K562 (cell line): ENCODE data around the gene TXNL4A. TPM values are rescaled to one million over a fixed set of nuclear protein-coding genes. Genes with fewer than 3 reads are reported as not detected.
A peak's percentile ranks its signal among the peaks of the same experiment; 100 is the strongest.

ENCODE experiments used
- ARID2 ChIP-seq: fragments of 450-650 bp; IDR thresholded peaks from 2 replicates; pipeline ENCODE4 v1.6.1; 2017; ENCODE audit warnings: antibody characterized with exemption, mild to moderate bottlenecking
- CREB1 ChIP-seq, 2 experiments: sonication (generic) in 1 of 2; formaldehyde crosslinking in 1 of 2; IDR thresholded peaks; 2 replicates each; pipeline versions ENCODE4 v1.6.1 to v1.8.0; 2012 to 2022; ENCODE audit warnings: inconsistent platforms in 1 of 2, mild to moderate bottlenecking in 1 of 2, missing genetic modification reagents in 1 of 2, moderate library complexity in 1 of 2
- EGR1 ChIP-seq: fragments of 450-650 bp; conservative IDR thresholded peaks from 2 replicates; pipeline ENCODE4 v1.6.1; 2017; ENCODE audit warnings: mild to moderate bottlenecking
- HNRNPL ChIP-seq: fragments of 200-400 bp; formaldehyde crosslinking; IDR thresholded peaks from 2 replicates; pipeline ENCODE4 v1.6.1; 2017; ENCODE audit warnings: low read depth, mild to moderate bottlenecking, low read length
- KDM1A ChIP-seq, 2 experiments: fragments of 450-650 bp; IDR thresholded peaks; 2 replicates each; pipeline ENCODE4 v1.6.1; 2016; ENCODE audit warnings: mild to moderate bottlenecking in 2 of 2
- POLR2A ChIP-seq: fragments of 450-650 bp; conservative IDR thresholded peaks from 2 replicates; pipeline ENCODE4 v1.6.1; 2016
- POLR2G ChIP-seq: fragments of 200-400 bp; formaldehyde crosslinking; IDR thresholded peaks from 2 replicates; pipeline ENCODE4 v1.6.1; 2017; ENCODE audit warnings: low read depth, mild to moderate bottlenecking, antibody characterized with exemption, low read length, moderate library complexity
- SAFB ChIP-seq: fragments of 200-400 bp; formaldehyde crosslinking; IDR thresholded peaks from 2 replicates; pipeline ENCODE4 v1.6.1; 2017; ENCODE audit warnings: low read depth, low read length, borderline replicate concordance
- TFAM ChIP-seq: fragments of 250-450 bp; sonication (Bioruptor Pico); conservative IDR thresholded peaks from 2 replicates; pipeline ENCODE4 v1.5.0; 2021; ENCODE audit warnings: mild to moderate bottlenecking, moderate library complexity
- ZNF146 ChIP-seq: IDR thresholded peaks from one replicate; pipeline ENCODE4 v1.6.1; 2018; ENCODE audit warnings: missing compliant biosample characterization; ENCODE audit not compliant: unreplicated experiment
- ZNF175 ChIP-seq: fragments of 200-800 bp; sonication (Bioruptor generic); IDR thresholded peaks from 2 replicates; pipeline ENCODE4 v1.6.1; 2016; ENCODE audit warnings: low read depth, mild to moderate bottlenecking, missing genetic modification characterization, missing compliant biosample characterization
- ZNF780A ChIP-seq: fragments of 250-450 bp; sonication (Bioruptor Pico); IDR thresholded peaks from 2 replicates; pipeline ENCODE4 v1.5.0; 2021; ENCODE audit warnings: mild to moderate bottlenecking
- polyA plus RNA-seq, 8 experiments: library from polyadenylated mRNA; depleted of rRNA in 4 of 8; stranded (reverse) in 5 of 8; unstranded in 3 of 8; fragments of >200 nt; fragmentation: Nextera tagmentation in 2 of 8; fragmentation: Illumina TruSeq in 1 of 8; extraction: Ambion mirVana in 2 of 8; extraction: Trizol in 1 of 8; gene quantifications; 2 replicates each; pipeline versions ENCODE4 v1.2.1 to v1.2.3, GENCODE V29; 2011 to 2014; ENCODE audit warnings: inconsistent platforms in 1 of 8, missing spikeins in 1 of 8
- total RNA-seq, 7 experiments: library from RNA; depleted of rRNA in 6 of 7; stranded (reverse); fragments of >200 nt in 6 of 7; fragmentation: Illumina TruSeq in 2 of 7; extraction: Trizol in 2 of 7; gene quantifications; 2 replicates each; pipeline versions ENCODE4 v1.2.1 to v1.2.3, GENCODE V29; 2011 to 2021; ENCODE audit warnings: low replicate concordance in 1 of 7
- TF ChIP-seq, protein P1 (sequence below): fragments of 450-650 bp; IDR thresholded peaks from 2 replicates; pipeline ENCODE4 v1.6.1; 2016; ENCODE audit warnings: mild to moderate bottlenecking, moderate library complexity

Gene TXNL4A
- total and polyA plus RNA-seq, 9 of the 15 experiments (the other 6 are each of a cell fraction or from before 2014, with no cell fraction given) = 27.0 to 132 (median 87.5) TPM

DNA sequence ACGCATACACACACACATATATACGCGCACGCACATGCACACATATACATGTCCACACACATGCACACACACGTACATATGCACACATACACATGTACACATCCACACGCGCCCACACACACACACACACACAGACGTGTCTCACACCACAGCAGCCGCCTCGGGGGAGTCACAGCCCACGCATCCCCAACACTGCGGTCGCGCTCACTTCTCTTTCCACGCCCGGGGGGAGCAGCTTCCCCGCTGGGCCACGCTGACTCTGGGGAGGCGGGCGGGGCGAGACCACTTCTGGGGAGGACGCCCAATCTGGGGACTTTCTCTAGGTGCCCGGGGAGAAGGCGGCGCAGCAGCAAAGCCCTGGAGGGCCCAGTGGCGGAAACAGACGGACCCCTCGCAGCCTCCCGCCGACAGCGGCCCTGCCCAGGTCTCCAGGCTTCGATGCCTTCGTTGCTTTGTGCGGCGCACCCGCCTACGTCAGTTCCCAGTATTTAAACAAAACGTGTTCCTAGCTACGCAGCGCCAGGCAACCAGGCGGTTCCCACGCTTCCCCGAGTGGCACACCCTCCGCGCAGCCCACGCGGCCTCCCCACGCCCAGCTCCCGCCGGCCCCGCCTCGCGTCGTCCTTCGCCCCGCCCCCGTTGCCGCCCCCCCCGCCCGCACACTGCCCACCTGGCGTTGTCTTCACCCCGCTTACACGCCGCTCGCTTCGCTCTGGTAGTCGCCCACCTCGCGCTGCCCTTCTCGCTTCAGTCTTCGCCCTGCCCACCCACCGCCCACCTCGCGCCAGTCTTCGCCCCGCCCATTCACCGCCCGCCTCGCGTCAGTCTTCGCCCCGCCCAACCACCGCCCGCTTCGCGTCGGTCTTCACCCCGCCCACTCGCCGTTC is 45.1 kb upstream of the TXNL4A start (continued):
- TF ChIP-seq ARID2 (peak; percentile 7; the same call in 1 of the 2 replicates), ZNF175 (CRISPR knock-in tag) (no peak), POLR2G (peak; percentile 64), SAFB (peak; percentile 76), EGR1 (peak; percentile 80), TFAM (CRISPR knock-in tag) (no peak), POLR2A (peak; percentile 52; the same call in 1 of the 2 replicates), ZNF146 (CRISPR knock-in tag) (no peak), CREB1 (IDR thresholded peaks at IDR 0.05) (peak; percentile 0; the same call in 1 of the 2 replicates), CREB1 (CRISPR knock-in tag; IDR thresholded peaks at IDR 0.05) (no peak), KDM1A (IDR thresholded peaks at IDR 0.05) (peak in 1 of 2 experiments; percentile 95; a peak in 2 of 4 replicates), HNRNPL (0 out of 2 replicates have a peak, but pooled peaks have one; percentile 51), ZNF780A (no peak)
- TF ChIP-seq, protein P1, sequence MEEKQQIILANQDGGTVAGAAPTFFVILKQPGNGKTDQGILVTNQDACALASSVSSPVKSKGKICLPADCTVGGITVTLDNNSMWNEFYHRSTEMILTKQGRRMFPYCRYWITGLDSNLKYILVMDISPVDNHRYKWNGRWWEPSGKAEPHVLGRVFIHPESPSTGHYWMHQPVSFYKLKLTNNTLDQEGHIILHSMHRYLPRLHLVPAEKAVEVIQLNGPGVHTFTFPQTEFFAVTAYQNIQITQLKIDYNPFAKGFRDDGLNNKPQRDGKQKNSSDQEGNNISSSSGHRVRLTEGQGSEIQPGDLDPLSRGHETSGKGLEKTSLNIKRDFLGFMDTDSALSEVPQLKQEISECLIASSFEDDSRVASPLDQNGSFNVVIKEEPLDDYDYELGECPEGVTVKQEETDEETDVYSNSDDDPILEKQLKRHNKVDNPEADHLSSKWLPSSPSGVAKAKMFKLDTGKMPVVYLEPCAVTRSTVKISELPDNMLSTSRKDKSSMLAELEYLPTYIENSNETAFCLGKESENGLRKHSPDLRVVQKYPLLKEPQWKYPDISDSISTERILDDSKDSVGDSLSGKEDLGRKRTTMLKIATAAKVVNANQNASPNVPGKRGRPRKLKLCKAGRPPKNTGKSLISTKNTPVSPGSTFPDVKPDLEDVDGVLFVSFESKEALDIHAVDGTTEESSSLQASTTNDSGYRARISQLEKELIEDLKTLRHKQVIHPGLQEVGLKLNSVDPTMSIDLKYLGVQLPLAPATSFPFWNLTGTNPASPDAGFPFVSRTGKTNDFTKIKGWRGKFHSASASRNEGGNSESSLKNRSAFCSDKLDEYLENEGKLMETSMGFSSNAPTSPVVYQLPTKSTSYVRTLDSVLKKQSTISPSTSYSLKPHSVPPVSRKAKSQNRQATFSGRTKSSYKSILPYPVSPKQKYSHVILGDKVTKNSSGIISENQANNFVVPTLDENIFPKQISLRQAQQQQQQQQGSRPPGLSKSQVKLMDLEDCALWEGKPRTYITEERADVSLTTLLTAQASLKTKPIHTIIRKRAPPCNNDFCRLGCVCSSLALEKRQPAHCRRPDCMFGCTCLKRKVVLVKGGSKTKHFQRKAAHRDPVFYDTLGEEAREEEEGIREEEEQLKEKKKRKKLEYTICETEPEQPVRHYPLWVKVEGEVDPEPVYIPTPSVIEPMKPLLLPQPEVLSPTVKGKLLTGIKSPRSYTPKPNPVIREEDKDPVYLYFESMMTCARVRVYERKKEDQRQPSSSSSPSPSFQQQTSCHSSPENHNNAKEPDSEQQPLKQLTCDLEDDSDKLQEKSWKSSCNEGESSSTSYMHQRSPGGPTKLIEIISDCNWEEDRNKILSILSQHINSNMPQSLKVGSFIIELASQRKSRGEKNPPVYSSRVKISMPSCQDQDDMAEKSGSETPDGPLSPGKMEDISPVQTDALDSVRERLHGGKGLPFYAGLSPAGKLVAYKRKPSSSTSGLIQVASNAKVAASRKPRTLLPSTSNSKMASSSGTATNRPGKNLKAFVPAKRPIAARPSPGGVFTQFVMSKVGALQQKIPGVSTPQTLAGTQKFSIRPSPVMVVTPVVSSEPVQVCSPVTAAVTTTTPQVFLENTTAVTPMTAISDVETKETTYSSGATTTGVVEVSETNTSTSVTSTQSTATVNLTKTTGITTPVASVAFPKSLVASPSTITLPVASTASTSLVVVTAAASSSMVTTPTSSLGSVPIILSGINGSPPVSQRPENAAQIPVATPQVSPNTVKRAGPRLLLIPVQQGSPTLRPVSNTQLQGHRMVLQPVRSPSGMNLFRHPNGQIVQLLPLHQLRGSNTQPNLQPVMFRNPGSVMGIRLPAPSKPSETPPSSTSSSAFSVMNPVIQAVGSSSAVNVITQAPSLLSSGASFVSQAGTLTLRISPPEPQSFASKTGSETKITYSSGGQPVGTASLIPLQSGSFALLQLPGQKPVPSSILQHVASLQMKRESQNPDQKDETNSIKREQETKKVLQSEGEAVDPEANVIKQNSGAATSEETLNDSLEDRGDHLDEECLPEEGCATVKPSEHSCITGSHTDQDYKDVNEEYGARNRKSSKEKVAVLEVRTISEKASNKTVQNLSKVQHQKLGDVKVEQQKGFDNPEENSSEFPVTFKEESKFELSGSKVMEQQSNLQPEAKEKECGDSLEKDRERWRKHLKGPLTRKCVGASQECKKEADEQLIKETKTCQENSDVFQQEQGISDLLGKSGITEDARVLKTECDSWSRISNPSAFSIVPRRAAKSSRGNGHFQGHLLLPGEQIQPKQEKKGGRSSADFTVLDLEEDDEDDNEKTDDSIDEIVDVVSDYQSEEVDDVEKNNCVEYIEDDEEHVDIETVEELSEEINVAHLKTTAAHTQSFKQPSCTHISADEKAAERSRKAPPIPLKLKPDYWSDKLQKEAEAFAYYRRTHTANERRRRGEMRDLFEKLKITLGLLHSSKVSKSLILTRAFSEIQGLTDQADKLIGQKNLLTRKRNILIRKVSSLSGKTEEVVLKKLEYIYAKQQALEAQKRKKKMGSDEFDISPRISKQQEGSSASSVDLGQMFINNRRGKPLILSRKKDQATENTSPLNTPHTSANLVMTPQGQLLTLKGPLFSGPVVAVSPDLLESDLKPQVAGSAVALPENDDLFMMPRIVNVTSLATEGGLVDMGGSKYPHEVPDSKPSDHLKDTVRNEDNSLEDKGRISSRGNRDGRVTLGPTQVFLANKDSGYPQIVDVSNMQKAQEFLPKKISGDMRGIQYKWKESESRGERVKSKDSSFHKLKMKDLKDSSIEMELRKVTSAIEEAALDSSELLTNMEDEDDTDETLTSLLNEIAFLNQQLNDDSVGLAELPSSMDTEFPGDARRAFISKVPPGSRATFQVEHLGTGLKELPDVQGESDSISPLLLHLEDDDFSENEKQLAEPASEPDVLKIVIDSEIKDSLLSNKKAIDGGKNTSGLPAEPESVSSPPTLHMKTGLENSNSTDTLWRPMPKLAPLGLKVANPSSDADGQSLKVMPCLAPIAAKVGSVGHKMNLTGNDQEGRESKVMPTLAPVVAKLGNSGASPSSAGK = peak; percentile 62
